K562 (cell line): ENCODE results near the gene SHROOM3. TPM values are rescaled to one million over a fixed set of nuclear protein-coding genes. Genes with fewer than 3 reads are reported as not detected.
A peak's percentile ranks its signal among the peaks of the same experiment; 100 is the strongest.

Experiments used
- BRD9 ChIP-seq: fragments of 450-650 bp; IDR thresholded peaks from 2 replicates; pipeline ENCODE4 v1.6.1; 2018; ENCODE audit warnings: low read depth; ENCODE audit not compliant: partially characterized antibody
- HBP1 ChIP-seq: fragments of 450-650 bp; formaldehyde crosslinking; IDR thresholded peaks from 2 replicates; pipeline ENCODE4 v1.4.0; 2022; ENCODE audit warnings: missing genetic modification characterization
- JUND ChIP-seq, 2 experiments: IDR thresholded peaks; 2 replicates in 1 of 2; 3 replicates in 1 of 2; pipeline ENCODE4 v1.6.1; 2011; ENCODE audit warnings: borderline replicate concordance in 2 of 2, low read depth in 2 of 2, low read length in 2 of 2, improper control_type of control experiment in 1 of 2, missing biosample characterization in 1 of 2, missing genetic modification characterization in 1 of 2, missing genetic modification reagents in 1 of 2
- ZNF449 ChIP-seq: fragments of 250-450 bp; sonication (Bioruptor Pico); IDR thresholded peaks from 2 replicates; pipeline ENCODE4 v1.8.0; 2022; ENCODE audit warnings: moderate library complexity, mild to moderate bottlenecking, inconsistent platforms
- ZNF740 ChIP-seq, 3 experiments: fragments of 200-800 bp in 1 of 3; sonication (Bioruptor generic) in 1 of 3; sonication (generic) in 1 of 3; formaldehyde crosslinking in 1 of 3; IDR thresholded peaks; 2 replicates each; pipeline versions ENCODE4 v1.6.1 to v1.8.0; 2016 to 2022; ENCODE audit warnings: mild to moderate bottlenecking in 2 of 3, missing compliant biosample characterization in 2 of 3, missing genetic modification characterization in 2 of 3, missing genetic modification reagents in 1 of 3
- polyA plus RNA-seq, 8 experiments: library from polyadenylated mRNA; depleted of rRNA in 4 of 8; stranded (reverse) in 5 of 8; unstranded in 3 of 8; fragments of >200 nt; fragmentation: Nextera tagmentation in 2 of 8; fragmentation: Illumina TruSeq in 1 of 8; extraction: Ambion mirVana in 2 of 8; extraction: Trizol in 1 of 8; gene quantifications; 2 replicates each; pipeline versions ENCODE4 v1.2.1 to v1.2.3, GENCODE V29; 2011 to 2014; ENCODE audit warnings: inconsistent platforms in 1 of 8, missing spikeins in 1 of 8
- total RNA-seq, 7 experiments: library from RNA; depleted of rRNA in 6 of 7; stranded (reverse); fragments of >200 nt in 6 of 7; fragmentation: Illumina TruSeq in 2 of 7; extraction: Trizol in 2 of 7; gene quantifications; 2 replicates each; pipeline versions ENCODE4 v1.2.1 to v1.2.3, GENCODE V29; 2011 to 2021; ENCODE audit warnings: low replicate concordance in 1 of 7
- TF ChIP-seq, protein P1 (sequence below), 2 experiments: fragments of 450-650 bp in 1 of 2; IDR thresholded peaks; 2 replicates each; pipeline ENCODE4 v1.6.1; 2011 to 2017; ENCODE audit warnings: low read depth in 2 of 2, antibody characterized with exemption in 1 of 2, borderline replicate concordance in 1 of 2, low read length in 1 of 2, mild to moderate bottlenecking in 1 of 2, mixed read lengths in 1 of 2; ENCODE audit not compliant: control insufficient read depth in 1 of 2
- TF ChIP-seq, protein P2 (sequence below): fragments of 250-450 bp; sonication (Bioruptor Pico); IDR thresholded peaks from 2 replicates; pipeline ENCODE4 v1.8.0; 2021; ENCODE audit warnings: moderate library complexity, mild to moderate bottlenecking, inconsistent platforms

SHROOM3 gene
- total and polyA plus RNA-seq, 9 of the 15 experiments (the other 6 are each of a cell fraction or from before 2014, with no cell fraction given) = 0.01 to 0.07 TPM; not detected in 7

DNA sequence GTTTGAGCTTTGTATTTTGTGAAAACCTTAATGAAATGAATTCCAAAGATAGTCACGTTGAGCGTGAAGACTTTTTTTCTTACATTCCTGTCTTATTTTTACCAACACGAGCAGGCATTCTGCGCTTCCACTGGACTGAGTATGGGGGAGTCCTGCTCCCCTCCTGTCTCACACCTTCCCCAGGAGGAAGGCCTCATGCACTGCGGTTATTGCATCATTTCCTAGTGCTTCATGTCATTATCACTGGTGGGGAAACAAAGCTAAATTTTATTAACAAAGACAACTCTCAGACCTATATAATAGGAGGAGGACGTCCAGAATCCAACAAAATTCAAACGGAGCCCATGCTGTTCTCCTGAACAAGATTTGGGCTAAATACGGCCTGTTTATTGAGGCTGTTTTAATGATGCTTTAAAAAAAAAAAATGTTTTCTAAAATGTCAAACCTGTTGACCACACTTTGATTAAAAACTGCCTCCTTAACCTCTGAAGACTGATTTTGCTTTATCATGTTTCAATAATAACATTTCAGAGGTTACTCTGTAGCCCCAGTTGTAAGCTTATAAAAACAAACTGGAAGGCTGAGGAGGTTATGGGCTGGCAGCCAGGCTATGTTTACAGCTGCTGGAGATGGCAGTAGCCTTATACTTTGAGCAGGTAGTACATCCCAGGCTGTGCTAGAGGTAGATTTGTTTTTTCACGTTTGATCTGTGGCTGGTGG lies 344.9 kb downstream of the SHROOM3 start (continued):
- TF ChIP-seq, protein P1, sequence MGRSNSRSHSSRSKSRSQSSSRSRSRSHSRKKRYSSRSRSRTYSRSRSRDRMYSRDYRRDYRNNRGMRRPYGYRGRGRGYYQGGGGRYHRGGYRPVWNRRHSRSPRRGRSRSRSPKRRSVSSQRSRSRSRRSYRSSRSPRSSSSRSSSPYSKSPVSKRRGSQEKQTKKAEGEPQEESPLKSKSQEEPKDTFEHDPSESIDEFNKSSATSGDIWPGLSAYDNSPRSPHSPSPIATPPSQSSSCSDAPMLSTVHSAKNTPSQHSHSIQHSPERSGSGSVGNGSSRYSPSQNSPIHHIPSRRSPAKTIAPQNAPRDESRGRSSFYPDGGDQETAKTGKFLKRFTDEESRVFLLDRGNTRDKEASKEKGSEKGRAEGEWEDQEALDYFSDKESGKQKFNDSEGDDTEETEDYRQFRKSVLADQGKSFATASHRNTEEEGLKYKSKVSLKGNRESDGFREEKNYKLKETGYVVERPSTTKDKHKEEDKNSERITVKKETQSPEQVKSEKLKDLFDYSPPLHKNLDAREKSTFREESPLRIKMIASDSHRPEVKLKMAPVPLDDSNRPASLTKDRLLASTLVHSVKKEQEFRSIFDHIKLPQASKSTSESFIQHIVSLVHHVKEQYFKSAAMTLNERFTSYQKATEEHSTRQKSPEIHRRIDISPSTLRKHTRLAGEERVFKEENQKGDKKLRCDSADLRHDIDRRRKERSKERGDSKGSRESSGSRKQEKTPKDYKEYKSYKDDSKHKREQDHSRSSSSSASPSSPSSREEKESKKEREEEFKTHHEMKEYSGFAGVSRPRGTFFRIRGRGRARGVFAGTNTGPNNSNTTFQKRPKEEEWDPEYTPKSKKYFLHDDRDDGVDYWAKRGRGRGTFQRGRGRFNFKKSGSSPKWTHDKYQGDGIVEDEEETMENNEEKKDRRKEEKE (IDR thresholded peaks at IDR 0.05; ENCODE audit: borderline replicate concordance in 1 of 2, control insufficient read depth in 1 of 2, low read depth in 2 of 2, low read length in 1 of 2) = no peak
- TF ChIP-seq, protein P2, sequence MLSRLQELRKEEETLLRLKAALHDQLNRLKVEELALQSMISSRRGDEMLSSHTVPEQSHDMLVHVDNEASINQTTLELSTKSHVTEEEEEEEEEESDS (CRISPR knock-in tag) = no peak
- TF ChIP-seq JUND (IDR thresholded peaks at IDR 0.05; ENCODE audit: borderline replicate concordance, low read depth, low read length) = 0 out of 2 replicates have a peak, but pooled peaks have one; percentile 21
- TF ChIP-seq JUND (tag; IDR thresholded peaks at IDR 0.05; ENCODE audit: borderline replicate concordance, low read depth, low read length) = no peak
- TF ChIP-seq ZNF449 = peak; percentile 70; the same call in 1 of the 2 replicates
- TF ChIP-seq HBP1 (CRISPR knock-in tag) = no peak
- TF ChIP-seq BRD9 = no peak
- no peak for TF ChIP-seq ZNF740 (CRISPR knock-in tag; IDR thresholded peaks at IDR 0.05)
- no peak for TF ChIP-seq ZNF740 (tag; IDR thresholded peaks at IDR 0.05)
- TF ChIP-seq, all 486 proteins: peak for 20
